Measurements from ENCODE around the gene SOX18. TPM values are rescaled to one million over a fixed set of nuclear protein-coding genes. Genes with fewer than 3 reads are reported as not detected.
"Not testable (repeated sequence)": the region's sequence is repeated elsewhere in the genome, so short reads cannot be mapped to it uniquely, and the experiment has no call there.

SOX18 gene
- polyA plus RNA-seq, 4 donors: 9.3 to 19.7 (median 10.9) TPM

- DNase-seq (ENCODE audit: low read depth in 4 of 4, low spot score in 3 of 4): no peak
These were observed 23.5 kb downstream of the SOX18 start for GRCh38 chr20:64025826-64026412.

DNA sequence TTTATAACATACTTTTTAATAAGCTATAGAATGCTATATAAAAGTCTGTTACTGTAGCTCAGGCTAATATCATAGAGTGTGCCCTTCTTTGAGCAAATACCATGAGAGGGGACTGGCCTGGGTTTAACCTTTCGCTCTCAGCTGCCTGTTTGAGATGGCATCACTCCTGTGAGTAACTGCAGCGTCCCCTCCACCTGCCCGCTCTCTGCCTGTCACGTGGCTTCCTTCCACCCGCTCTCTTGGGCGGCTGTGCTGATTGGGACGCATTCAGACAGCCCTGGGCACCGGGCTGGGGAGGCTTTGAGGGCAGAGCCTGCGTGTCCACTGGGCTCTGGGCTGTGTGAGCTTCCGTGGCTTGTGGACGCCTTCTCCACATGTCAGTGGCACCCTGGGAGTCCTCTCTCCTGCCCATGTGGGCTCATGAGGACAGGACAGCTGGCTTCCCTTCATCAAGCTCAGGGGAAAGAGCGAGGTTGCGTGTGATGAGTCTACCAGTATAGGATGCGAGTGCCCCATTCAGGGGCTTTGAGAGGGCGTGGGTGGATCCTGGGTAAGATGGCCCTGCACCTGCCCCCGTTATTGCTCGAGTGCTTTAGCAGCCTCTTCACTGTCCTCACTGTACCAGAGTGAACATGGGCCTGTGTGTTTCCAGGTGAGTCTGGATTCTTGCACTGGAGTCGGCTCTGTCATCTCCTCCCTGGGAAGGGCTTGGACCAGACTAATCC, 24.2 kb downstream of the SOX18 start:
- DNase-seq (ENCODE audit: low read depth in 4 of 4, low spot score in 3 of 4): no peak

GRCh38 chr20:64024141-64024990, 25.1 kb downstream of the SOX18 start:
- DNase-seq (ENCODE audit: low read depth in 4 of 4, low spot score in 3 of 4): no peak

GRCh38 chr20:64023361-64024140, 25.9 kb downstream of the SOX18 start:
- DNase-seq (ENCODE audit: low read depth in 4 of 4, low spot score in 3 of 4): no peak

DNA sequence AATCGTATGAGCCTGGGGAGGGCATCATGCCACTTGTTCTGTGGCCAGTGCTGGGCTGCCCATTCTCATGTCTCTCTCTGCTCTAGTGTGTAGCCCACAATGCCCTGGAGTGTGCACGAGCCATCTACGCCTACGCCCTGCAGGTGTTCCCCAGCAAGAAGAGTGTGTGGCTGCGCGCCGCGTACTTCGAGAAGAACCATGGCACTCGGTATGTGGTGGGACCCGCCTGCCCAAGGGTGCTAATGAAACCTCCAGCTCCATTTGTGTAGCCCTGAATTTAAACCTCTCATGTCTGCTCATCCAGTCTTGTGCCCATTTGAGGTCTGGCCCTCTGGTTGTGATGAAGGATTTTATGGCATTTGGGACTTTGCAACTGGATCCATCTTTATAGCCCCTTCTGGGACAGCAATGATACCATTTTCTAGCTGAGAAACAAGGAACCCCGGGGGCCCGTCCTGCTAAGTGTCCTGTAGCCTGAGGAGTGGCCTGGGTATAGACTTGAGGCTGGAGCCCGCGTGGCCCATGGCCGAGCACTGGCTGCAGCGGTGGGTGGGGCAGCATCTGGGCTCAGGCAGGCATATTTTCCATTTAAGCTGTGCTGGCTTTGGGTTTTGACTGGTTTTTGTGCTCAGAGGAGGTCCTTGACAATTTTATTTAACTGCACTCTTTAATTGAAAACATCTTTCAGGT, 26.6 kb downstream of the SOX18 start:
- DNase-seq (ENCODE audit: low read depth in 4 of 4, low spot score in 3 of 4): no peak

GRCh38 chr20:64021124-64021975, 28.1 kb downstream of the SOX18 start:
- no peak for DNase-seq (ENCODE audit: low read depth in 4 of 4, low spot score in 3 of 4)

DNA sequence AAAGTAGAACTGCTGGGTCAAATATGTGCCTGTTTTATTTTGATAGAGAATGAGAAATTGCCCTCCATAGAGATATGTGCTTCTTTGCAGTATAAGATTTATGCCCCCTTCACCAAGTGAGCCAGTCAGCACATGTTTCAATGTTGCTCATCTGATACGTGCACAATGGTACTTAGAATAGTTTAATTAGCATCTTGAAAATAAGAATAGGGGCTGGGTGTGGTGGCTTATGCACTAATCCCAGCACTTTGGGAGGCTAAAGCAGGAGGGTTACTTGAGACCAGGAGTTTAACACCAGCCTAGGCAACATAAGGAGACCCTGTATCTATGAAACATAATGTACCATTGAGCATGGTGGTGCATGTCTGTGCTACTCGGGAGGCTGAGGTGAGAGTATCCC, 33.8 kb downstream of the SOX18 start:
- DNase-seq (ENCODE audit: low read depth in 4 of 4, low spot score in 3 of 4): no peak

DNA sequence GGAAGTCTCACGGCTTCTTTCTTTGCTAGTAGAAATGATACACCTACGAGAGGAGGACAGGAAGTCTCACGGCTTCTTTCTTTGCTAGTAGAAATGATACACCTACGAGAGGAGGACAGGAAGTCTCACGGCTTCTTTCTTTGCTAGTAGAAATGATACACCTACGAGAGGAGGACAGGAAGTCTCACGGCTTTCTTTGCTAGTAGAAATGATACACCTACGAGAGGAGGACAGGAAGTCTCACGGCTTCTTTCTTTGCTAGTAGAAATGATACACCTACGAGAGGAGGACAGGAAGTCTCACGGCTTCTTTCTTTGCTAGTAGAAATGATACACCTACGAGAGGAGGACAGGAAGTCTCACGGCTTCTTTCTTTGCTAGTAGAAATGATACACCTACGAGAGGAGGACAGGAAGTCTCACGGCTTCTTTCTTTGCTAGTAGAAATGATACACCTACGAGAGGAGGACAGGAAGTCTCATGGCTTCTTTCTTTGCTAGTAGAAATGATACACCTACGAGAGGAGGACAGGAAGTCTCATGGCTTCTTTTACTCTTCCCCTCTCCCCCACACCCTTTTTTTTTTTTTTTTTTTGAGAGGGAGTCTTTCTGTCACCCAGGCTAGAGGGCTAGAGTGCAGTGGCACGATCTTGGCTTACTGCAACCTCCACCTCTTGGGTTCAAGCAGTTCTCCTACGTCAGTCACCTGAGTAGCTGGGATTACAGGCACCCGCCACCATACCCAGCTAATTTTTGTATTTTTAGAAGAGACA, 36.9 kb downstream of the SOX18 start:
- not testable (repeated sequence) for DNase-seq (ENCODE audit: low read depth in 4 of 4, low spot score in 3 of 4)

GRCh38 chr20:64011366-64011779, 38.1 kb downstream of the SOX18 start:
- DNase-seq (ENCODE audit: low read depth in 4 of 4, low spot score in 3 of 4): no peak

DNA sequence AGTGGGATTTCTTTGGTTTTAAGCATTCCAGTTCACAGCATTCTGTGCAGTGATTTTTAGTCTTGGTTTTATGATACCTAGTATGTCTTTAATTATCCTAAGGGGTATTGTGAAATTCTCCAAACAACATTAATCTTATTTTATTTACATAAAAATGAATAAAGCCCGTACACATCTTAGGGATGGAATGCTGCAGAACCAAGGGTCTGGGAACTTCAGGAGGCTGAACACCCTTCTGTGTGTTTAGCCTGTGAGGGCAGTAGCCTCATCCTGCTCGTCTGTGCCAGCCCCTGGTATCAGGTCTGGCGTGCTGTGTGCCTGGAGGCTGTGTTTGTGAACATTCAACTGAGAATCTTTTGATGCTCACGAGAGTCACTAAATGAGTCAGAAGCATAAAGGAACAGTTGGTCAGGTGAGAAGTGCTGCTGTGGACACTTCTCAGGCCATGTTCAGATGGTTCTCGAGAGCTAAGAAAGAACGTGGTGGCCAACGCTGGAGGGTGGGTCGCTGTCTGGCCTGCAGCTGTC, 38.7 kb downstream of the SOX18 start:
- DNase-seq (ENCODE audit: low read depth in 4 of 4, low spot score in 3 of 4): no peak

DNA sequence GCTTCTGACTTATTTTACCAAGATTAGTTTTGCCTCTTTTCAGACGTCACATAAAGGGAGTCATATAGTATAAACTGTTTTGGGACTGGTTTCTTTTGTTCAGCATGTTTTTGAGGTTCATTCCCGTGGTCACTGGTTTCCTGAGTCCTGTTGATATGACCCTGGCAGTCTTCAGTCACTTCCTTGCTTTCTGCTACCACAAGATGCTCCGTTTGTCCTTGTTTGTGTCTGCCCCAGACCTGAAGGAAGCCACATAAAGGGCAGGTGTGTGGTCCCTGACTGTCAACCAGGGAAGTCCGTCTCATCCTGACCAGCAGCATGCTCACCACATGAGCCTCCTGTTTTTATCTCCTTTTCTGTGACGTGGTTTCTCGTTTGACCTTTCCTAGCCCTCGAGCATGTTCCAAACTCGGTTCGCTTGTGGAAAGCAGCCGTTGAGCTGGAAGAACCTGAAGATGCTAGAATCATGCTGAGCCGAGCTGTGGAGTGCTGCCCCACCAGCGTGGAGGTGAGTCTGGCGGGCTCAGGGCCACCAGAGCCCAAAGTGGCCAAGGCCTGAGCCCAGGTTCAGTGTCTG, 39.5 kb downstream of the SOX18 start:
- no peak for DNase-seq (ENCODE audit: low read depth in 4 of 4, low spot score in 3 of 4)

DNA sequence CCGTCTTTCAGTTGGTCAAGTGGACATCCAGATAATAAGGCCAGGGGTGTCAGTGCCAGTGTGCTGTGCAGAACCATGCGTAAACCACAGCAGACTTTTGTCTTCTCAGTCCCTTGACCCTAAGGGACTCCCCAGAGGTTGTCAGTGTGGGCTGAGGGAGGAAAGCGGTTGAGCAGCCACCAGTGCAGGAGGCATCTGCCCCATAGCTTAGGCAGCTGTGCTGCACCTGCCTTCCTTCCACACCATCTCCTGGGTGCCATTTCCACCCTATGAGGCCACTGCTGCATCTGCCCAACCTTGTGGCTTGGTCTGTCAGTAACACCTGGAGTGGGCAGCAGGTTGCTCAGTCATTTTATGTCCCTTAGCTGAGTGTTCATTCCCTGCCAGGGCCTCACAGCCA, 42.5 kb downstream of the SOX18 start:
- DNase-seq (ENCODE audit: low read depth in 4 of 4, low spot score in 3 of 4): no peak

DNA sequence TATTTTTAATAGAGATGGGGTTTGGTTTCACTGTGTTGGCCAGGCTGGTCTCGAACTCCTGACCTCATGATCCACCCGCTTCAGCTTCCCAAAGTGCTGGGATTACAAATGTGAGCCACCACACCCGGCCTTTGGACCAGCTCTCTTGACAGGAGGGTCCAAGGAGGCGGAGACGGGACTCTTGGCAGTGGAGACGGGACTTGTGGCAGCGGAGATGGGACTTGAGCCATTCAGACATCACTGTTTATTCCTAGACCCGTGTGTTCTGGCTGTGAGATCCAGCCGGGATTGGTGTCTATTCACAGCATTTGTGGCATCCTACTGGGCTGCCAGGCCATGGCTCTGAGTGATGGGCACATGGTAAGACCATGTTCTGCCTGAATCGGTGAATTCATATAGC, 42.9 kb downstream of the SOX18 start:
- no peak for DNase-seq (ENCODE audit: low read depth in 4 of 4, low spot score in 3 of 4)

DNA sequence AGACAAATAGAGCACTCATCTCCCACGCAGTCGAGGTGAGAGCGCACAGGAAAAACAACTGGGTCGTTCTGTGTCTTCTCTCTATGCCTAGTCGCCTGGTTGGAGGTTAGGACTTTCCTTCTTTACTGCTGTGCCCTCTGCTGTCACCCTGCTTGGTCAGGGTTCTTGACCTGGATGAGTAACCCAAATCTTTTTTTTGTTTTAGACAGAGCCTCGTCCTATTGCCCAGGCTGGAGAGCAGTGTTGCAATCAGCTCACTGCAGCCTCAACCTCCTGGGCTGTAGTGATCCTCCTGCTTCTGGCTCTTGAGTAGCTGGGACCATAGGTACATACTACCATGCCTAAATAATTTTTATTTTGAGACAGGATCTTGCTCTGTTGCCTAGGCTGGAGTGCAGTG, 44.0 kb downstream of the SOX18 start:
- no peak for DNase-seq (ENCODE audit: low read depth in 4 of 4, low spot score in 3 of 4)

GRCh38 chr20:64003960-64004725, 45.3 kb downstream of the SOX18 start:
- DNase-seq (ENCODE audit: low read depth in 4 of 4, low spot score in 3 of 4): no peak

GRCh38 chr20:64001607-64002011, 47.8 kb downstream of the SOX18 start:
- no peak for DNase-seq (ENCODE audit: low read depth in 4 of 4, low spot score in 3 of 4)

GRCh38 chr20:64000906-64001305, 48.5 kb downstream of the SOX18 start:
- no peak for DNase-seq (ENCODE audit: low read depth in 4 of 4, low spot score in 3 of 4)
